ENCODE data around the gene NCL.

The NCL gene

DNA sequence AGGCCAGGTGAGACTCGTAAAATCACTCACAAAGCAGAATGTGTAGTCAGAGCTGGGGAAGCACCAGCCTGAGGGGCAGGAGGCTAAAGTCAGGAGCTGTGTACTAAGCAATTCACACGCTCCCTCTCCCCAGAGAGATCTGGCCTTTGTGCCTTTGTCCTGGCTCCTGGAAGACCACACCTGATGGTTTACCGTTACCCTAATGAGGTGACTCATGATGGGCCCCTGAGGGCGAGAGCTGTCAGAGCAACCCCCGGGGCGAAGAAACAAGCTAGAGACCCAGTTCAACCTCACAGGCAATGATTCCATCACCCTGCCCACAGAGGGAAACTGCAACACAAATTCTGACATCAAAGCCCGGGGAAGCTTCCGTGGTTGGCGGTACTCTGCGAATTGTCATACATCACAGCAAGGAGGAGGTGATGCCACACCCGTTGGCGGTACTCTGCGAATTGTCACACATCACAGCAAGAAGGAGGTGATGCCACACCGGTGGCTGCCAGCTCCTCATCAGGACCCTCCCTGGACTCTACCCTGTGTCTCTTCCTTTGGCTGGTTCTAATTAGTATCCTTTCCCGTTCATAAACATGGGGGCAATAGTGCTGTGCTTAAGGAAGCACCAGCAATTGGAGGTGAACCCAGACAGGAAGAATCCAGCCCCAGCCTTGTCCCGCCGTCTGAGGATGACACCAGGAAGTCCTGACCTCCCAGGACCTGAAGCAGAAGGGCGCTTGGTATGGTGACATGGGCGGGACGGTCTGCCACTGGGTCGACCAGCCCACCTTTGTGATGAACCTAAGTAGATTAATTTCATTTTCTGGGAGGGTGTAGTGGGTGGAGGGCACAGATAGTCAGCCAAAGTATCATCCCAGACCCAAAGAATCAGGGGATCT is 38.2 kb downstream of the NCL start:
- H3K4me3 ChIP-seq (ENCODE audit: low read depth, low read length): no peak overlapping the region
- ChIA-PET POLR2A (no interaction called here), CTCF (interaction anchor here (1.3 to 1.5 kb wide), 2 partner anchors 13 to 198 kb away, joined by 3 to 7 read pairs; no protein-coding TSS in a partner anchor)
- TF ChIP-seq CTCF (IDR thresholded peaks at IDR 0.05; ENCODE audit: insufficient read depth, low read length, missing control alignments): no peak
- DNase-seq (ENCODE audit: low read depth, low spot score): no peak

DNA sequence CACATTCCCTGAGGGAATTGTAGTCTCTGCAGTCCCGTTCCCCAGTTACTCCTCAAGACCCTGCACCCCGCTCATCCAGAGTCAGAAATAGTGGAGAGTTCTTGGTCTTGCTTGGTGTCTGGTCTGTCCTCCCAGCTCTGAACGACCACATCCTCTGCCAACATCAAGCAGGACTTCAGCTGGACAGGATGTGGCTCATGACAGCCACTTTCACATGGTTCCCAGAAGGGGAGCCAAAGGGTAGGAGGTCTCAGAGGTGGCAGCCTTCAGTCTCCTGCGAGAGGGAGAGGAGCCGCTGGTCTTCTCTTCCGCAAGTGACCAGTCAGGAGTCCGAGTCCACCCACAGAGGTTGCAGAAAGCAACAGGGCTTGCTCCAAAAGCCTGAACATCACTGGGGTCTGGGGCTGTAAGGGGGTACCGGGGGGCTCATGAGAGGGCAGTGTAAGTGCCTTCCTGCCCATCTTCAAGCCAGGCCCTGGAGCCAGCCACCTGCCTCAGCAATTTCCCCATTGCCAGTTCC is 38.9 kb downstream of the NCL start:
- no peak for DNase-seq (ENCODE audit: low read depth, low spot score)
- TF ChIP-seq CTCF (IDR thresholded peaks at IDR 0.05; ENCODE audit: insufficient read depth, low read length, missing control alignments): no peak
- CTCF ChIA-PET: interaction anchor here (0.7 to 1.3 kb wide), 2 partner anchors 12 to 13 kb away, joined by 3 to 7 read pairs; no protein-coding TSS in a partner anchor
- POLR2A ChIA-PET: no interaction called here
- no peak overlapping the region for H3K4me3 ChIP-seq (ENCODE audit: low read depth, low read length)

DNA sequence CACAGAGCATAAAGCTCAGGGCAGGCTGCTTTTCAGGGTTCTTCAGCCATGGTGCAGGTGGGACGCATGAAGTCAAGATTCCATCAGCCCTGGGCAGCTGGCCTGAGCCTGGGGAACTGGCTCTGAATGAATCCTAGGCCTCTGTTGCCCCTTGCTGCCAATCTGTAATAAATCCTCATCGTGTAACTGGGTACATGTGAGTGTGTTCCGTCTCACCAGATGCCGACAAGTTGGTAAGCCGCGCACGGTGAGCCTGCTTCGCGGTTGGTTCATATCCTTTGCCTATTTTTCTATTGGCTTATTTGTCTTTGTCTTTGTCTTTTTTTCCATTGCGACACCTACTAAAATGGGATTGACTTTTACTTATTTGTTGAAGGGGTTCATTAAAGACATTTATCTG is 41.1 kb downstream of the NCL start:
- no peak for TF ChIP-seq CTCF (IDR thresholded peaks at IDR 0.05; ENCODE audit: insufficient read depth, low read length, missing control alignments)
- no peak overlapping the region for H3K4me3 ChIP-seq (ENCODE audit: low read depth, low read length)
- CTCF ChIA-PET: interaction anchor here (1.0 to 1.2 kb wide), 2 partner anchors 8 to 11 kb away, joined by 3 to 9 read pairs; no protein-coding TSS in a partner anchor
- DNase-seq (ENCODE audit: low read depth, low spot score): no peak
- POLR2A ChIA-PET: no interaction called here

DNA sequence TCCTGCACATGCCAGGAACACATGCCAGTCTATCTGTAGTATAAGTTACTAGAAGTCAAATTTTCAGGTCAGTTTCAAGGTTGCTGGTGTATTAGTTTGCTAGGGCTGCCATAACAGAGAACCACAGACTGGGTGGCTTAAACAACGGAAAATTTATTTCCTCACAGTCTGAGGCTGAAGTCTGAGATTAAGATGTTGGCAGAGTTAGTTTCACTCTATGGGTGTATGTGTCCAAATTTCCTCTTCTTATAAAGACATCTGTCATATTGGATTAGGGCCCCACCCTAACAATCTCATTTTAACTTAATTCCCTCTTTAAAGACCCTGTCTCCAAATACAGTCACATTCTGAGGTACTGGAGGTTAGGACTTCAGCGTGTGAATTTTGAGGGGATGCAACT is 42.2 kb downstream of the NCL start:
- no peak for TF ChIP-seq CTCF (IDR thresholded peaks at IDR 0.05; ENCODE audit: insufficient read depth, low read length, missing control alignments)
- DNase-seq (ENCODE audit: low read depth, low spot score): no peak
- H3K4me3 ChIP-seq (ENCODE audit: low read depth, low read length): no peak overlapping the region
- ChIA-PET POLR2A (no interaction called here), CTCF (interaction anchor here (1.0 to 1.2 kb wide), 3 partner anchors 9 to 10 kb away, joined by 3 to 9 read pairs (median 5); no protein-coding TSS in a partner anchor)

DNA sequence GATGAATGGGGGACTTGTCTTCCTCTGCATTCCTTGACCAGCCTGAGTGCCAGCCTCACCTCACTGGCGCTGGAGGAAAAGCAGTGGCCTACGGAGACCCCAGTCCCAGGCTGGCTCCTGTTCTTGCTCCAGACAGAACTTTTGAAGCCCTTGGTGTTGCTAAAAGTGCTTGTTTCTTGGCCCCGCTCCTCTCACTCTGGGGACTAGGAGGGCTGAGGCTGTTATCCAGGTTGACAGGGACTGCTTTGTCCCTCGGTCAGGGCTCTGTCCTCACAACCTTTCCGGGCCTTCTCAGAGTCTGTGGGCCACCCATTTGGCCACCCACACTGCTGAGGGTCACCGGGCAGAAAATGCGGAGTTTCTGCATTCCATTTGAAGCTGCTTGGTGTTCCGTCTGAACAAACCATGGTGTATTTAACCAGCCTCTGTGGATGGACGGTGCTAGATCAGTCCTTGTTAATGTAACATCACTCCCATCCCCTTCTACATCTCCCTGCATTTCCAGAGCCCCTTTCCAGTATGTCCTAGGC is 43.2 kb downstream of the NCL start:
- TF ChIP-seq CTCF (IDR thresholded peaks at IDR 0.05; ENCODE audit: insufficient read depth, low read length, missing control alignments): no peak
- DNase-seq (ENCODE audit: low read depth, low spot score): no peak
- POLR2A ChIA-PET: no interaction called here
- CTCF ChIA-PET: interaction anchor here (0.9 to 2.4 kb wide), 4 partner anchors 8 to 125 kb away, joined by 3 to 11 read pairs (median 7); no protein-coding TSS in a partner anchor
- no peak overlapping the region for H3K4me3 ChIP-seq (ENCODE audit: low read depth, low read length)

Measured in AG04449 (cell line).